Erythroblast (primary cell): ENCODE results near the gene PCNX4.

Source experiments
- GATA1 ChIP-seq: IDR thresholded peaks from 2 replicates; pipeline ENCODE4 v1.6.1; 2011; ENCODE audit warnings: low read depth, mild to moderate bottlenecking, control low read depth, low read length, moderate library complexity
- POLR2A ChIP-seq: IDR thresholded peaks from 2 replicates; pipeline ENCODE4 v1.6.1; 2011; ENCODE audit warnings: mild to moderate bottlenecking, low read length

DNA sequence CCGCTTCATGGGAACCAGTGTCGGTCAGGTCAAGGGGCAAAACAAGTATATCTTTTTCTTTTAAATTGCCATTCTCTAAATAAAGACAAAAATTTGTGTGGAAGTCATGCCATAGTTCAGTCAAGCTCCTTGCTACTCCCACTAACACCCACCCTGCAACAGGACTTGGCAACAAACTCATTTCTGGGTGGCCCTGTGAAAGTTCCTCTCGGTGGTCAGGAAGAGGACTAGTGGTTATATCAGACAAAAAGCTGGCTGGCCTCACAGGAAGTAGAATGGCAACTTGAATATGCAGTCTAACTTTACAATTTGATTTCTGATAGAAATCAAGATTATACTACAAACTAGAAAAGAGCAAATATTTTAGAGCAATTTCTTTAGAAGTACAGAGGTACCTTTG lies 62.3 kb downstream of the PCNX4 start:
- TF ChIP-seq POLR2A (no peak), GATA1 (no peak)
